Gastroesophageal sphincter (tissue), 3 donors: ENCODE results near the gene YWHAE.

ENCODE experiments used
- POLR2A ChIP-seq, 2 donors: fragments of 450-650 bp; IDR thresholded peaks; one replicate each; pipeline ENCODE4 v1.6.1; 2017; ENCODE audit warnings: antibody characterized with exemption in 2 of 2, mild to moderate bottlenecking in 2 of 2, moderate library complexity in 1 of 2
- TF ChIP-seq, protein P1 (sequence below), 4 experiments: fragments of 200-600 bp in 2 of 4; fragments of 450-650 bp in 2 of 4; sonication (generic) in 1 of 4; IDR thresholded peaks; one replicate each; pipeline ENCODE4 v1.5.1; 2017 to 2019; ENCODE audit warnings: antibody characterized with exemption in 4 of 4, mild to moderate bottlenecking in 2 of 4, moderate library complexity in 2 of 4

GRCh38 chr17:1329745-1330343 is 70.2 kb downstream of the YWHAE start:
- TF ChIP-seq, protein P1, sequence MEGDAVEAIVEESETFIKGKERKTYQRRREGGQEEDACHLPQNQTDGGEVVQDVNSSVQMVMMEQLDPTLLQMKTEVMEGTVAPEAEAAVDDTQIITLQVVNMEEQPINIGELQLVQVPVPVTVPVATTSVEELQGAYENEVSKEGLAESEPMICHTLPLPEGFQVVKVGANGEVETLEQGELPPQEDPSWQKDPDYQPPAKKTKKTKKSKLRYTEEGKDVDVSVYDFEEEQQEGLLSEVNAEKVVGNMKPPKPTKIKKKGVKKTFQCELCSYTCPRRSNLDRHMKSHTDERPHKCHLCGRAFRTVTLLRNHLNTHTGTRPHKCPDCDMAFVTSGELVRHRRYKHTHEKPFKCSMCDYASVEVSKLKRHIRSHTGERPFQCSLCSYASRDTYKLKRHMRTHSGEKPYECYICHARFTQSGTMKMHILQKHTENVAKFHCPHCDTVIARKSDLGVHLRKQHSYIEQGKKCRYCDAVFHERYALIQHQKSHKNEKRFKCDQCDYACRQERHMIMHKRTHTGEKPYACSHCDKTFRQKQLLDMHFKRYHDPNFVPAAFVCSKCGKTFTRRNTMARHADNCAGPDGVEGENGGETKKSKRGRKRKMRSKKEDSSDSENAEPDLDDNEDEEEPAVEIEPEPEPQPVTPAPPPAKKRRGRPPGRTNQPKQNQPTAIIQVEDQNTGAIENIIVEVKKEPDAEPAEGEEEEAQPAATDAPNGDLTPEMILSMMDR (IDR thresholded peaks at IDR 0.05) = no peak
- TF ChIP-seq POLR2A (IDR thresholded peaks at IDR 0.05) = no peak
